Keratinocyte (primary cell): ENCODE data around the gene SLPI. TPM values are rescaled to one million over a fixed set of nuclear protein-coding genes. Genes with fewer than 3 reads are reported as not detected.

Source experiments
- DNase-seq: peaks from one replicate; pipeline ENCODE4 v3.0.0-alpha.2; 2011; ENCODE audit warnings: low read depth, missing footprints, low spot score
- FAIRE-seq: peaks from 2 replicates; lab custom pipeline; 2011; peaks lifted over from hg19 to GRCh38; lab: Jason Lieb, UNC
- H2AFZ ChIP-seq: 2 replicates; pipeline ENCODE4 v1.6.0; 2012; ENCODE audit warnings: low read length, control low read depth, inconsistent platforms; ENCODE audit not compliant: control insufficient read depth
- H3K27ac ChIP-seq: 2 replicates; pipeline ENCODE4 v1.5.1; 2011; ENCODE audit warnings: low read length; ENCODE audit not compliant: control insufficient read depth, insufficient read depth
- H3K27me3 ChIP-seq: 3 replicates; pipeline ENCODE4 v1.6.0; 2011; ENCODE audit warnings: low read length; ENCODE audit not compliant: control insufficient read depth, insufficient read depth; ENCODE audit errors: extremely low read depth
- H3K36me3 ChIP-seq, 2 experiments: 2 replicates in 1 of 2; 3 replicates in 1 of 2; pipeline ENCODE4 v1.5.1; 2011; ENCODE audit warnings: low read length in 2 of 2, mild to moderate bottlenecking in 1 of 2; ENCODE audit not compliant: control insufficient read depth in 2 of 2, insufficient read depth in 2 of 2; ENCODE audit errors: extremely low read depth in 1 of 2
- H3K4me1 ChIP-seq: 3 replicates; pipeline ENCODE4 v1.5.1; 2011; ENCODE audit warnings: low read length; ENCODE audit not compliant: control insufficient read depth, insufficient read depth; ENCODE audit errors: extremely low read depth
- H3K4me2 ChIP-seq: 3 replicates; pipeline ENCODE4 v1.6.0; 2011; ENCODE audit warnings: low read depth, low read length; ENCODE audit not compliant: control insufficient read depth, insufficient read depth; ENCODE audit errors: extremely low read depth
- H3K4me3 ChIP-seq, 3 experiments: fragments of 200-600 bp in 1 of 3; sonication (generic) in 1 of 3; 2 replicates in 2 of 3; 3 replicates in 1 of 3; pipeline ENCODE4 v1.5.1; 2011 to 2016; ENCODE audit warnings: low read length in 3 of 3, mild to moderate bottlenecking in 3 of 3, control low read depth in 2 of 3, inconsistent platforms in 1 of 3, low read depth in 1 of 3, mixed read lengths in 1 of 3, mixed run types in 1 of 3, moderate library complexity in 1 of 3; ENCODE audit not compliant: control insufficient read depth in 2 of 3, insufficient read depth in 2 of 3; ENCODE audit errors: extremely low read depth in 1 of 3
- H3K79me2 ChIP-seq: 2 replicates; pipeline ENCODE4 v1.6.0; 2012; ENCODE audit warnings: low read length; ENCODE audit not compliant: control insufficient read depth, insufficient read depth
- H3K9ac ChIP-seq: 3 replicates; pipeline ENCODE4 v1.6.0; 2011; ENCODE audit warnings: low read length; ENCODE audit not compliant: control insufficient read depth, insufficient read depth; ENCODE audit errors: extremely low read depth
- H3K9me1 ChIP-seq: 3 replicates; pipeline ENCODE4 v1.6.0; 2011; ENCODE audit warnings: low read length; ENCODE audit not compliant: control insufficient read depth, insufficient read depth; ENCODE audit errors: extremely low read depth
- H3K9me3 ChIP-seq: 2 replicates; pipeline ENCODE4 v1.5.1; 2012; ENCODE audit warnings: low read depth, low read length; ENCODE audit not compliant: control insufficient read depth
- H4K20me1 ChIP-seq: 3 replicates; pipeline ENCODE4 v1.6.0; 2011; ENCODE audit warnings: low read length; ENCODE audit not compliant: control insufficient read depth, insufficient read depth; ENCODE audit errors: extremely low read depth
- EZH2 ChIP-seq: IDR thresholded peaks from one replicate; pipeline ENCODE4 v1.6.1; 2012; ENCODE audit warnings: inconsistent platforms, mild to moderate bottlenecking, low read length, moderate library complexity
- dilution Hi-C: fragments of 300-500 bp; cut with MboI; formaldehyde crosslinking; loops from one replicate; pipeline ENCODE4 v1.7.0; 2020; ENCODE audit warnings: low sequenced_read_pairs; ENCODE audit not compliant: extremely low pct_ligation_motif_present
- polyA plus RNA-seq, 5 experiments: library from polyadenylated mRNA; depleted of rRNA in 3 of 5; stranded (reverse) in 3 of 5; stranded (forward) in 1 of 5; unstranded in 1 of 5; fragments of >200 nt; gene quantifications; 1 replicate in 1 of 5; 2 replicates in 3 of 5; 3 replicates in 1 of 5; pipeline versions ENCODE4 v1.2.1 to v1.2.3, GENCODE V29; 2011 to 2012; ENCODE audit warnings: missing spikeins in 2 of 5, low read depth in 1 of 5, low replicate concordance in 1 of 5
- TF ChIP-seq, protein P1 (sequence below), 3 experiments: IDR thresholded peaks in 1 of 3; conservative IDR thresholded peaks in 1 of 3; optimal IDR thresholded peaks in 1 of 3; 2 replicates in 2 of 3; 3 replicates in 1 of 3; pipeline versions ENCODE3 to v1.5.1; 2011; ENCODE audit warnings: low read length in 3 of 3, mild to moderate bottlenecking in 3 of 3, moderate library complexity in 2 of 3, control low read depth in 1 of 3, inconsistent platforms in 1 of 3; ENCODE audit not compliant: insufficient read depth in 2 of 3; ENCODE audit errors: extremely low read depth in 1 of 3

Gene SLPI
- polyA plus RNA-seq, 1 donor (not counting 4 experiments of a cell fraction or from before 2014, with no cell fraction given), result 262 TPM

DNA sequence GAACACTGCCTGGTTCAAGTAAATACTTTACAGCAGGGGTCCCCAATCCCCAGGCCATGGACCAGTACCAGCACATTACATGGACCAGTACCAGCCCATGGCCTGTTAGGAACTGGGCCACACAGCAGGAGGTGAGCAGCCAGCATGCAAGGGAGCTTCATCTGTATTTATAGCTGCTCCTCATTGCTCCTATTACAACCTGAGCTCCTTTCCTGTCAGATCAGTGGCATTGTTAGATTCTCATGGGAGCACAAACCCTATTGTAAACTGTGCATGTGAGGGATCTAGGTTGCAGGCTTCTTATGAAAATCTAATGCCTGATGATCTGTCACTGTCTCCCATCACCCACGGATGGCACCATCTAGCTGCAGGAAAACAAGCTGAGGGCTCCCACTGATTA is 40.3 kb upstream of the SLPI start:
- Histone ChIP-seq H2AFZ (no peak overlapping the region), H3K4me2 (no peak overlapping the region), H3K4me1 (peaks cover 3% of the 10 kb centered on the region), H3K9ac (no peak overlapping the region), H3K4me3 (no peak overlapping the region), H3K9me3 (no peaks in the 10 kb centered on the region), H3K27ac (no peak overlapping the region), H3K36me3 (no peaks in the 10 kb centered on the region), H3K79me2 (no peaks in the 10 kb centered on the region), H3K9me1 (no peaks in the 10 kb centered on the region), H4K20me1 (no peaks in the 10 kb centered on the region), H3K27me3 (peaks cover 7% of the 10 kb centered on the region)
- dilution Hi-C loops, result no loop called here
- no peak for DNase-seq
- TF ChIP-seq EZH2, result no peak
- TF ChIP-seq, protein P1, sequence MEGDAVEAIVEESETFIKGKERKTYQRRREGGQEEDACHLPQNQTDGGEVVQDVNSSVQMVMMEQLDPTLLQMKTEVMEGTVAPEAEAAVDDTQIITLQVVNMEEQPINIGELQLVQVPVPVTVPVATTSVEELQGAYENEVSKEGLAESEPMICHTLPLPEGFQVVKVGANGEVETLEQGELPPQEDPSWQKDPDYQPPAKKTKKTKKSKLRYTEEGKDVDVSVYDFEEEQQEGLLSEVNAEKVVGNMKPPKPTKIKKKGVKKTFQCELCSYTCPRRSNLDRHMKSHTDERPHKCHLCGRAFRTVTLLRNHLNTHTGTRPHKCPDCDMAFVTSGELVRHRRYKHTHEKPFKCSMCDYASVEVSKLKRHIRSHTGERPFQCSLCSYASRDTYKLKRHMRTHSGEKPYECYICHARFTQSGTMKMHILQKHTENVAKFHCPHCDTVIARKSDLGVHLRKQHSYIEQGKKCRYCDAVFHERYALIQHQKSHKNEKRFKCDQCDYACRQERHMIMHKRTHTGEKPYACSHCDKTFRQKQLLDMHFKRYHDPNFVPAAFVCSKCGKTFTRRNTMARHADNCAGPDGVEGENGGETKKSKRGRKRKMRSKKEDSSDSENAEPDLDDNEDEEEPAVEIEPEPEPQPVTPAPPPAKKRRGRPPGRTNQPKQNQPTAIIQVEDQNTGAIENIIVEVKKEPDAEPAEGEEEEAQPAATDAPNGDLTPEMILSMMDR (optimal IDR thresholded peaks at IDR 0.05 in 1 of 3, IDR thresholded peaks at IDR 0.05 in 1 of 3, conservative IDR thresholded peaks at IDR 0.05 in 1 of 3; ENCODE audit: extremely low read depth in 1 of 3, insufficient read depth in 2 of 3, low read length in 3 of 3), result no peak
- no peak for FAIRE-seq

DNA sequence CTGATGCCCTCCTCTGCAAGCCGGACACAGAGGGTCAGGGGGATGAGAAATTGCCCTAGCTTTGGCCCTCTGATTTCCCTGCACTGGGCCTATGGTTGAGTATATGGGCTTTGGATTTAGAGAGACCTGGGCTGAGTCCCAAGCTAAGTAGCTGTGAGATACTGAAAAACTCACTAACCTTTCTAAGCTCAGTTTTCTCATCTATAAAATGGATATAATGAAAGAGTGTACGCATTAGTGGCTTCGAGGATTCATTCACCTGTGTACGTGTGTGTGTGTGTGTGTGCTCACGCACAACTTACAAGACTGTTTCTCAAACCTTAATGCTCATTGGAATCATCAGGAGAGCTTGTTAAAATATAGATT is 39.6 kb upstream of the SLPI start:
- Histone ChIP-seq H3K36me3 (no peaks in the 10 kb centered on the region), H3K4me1 (peaks cover 3% of the 10 kb centered on the region), H3K27ac (no peak overlapping the region), H3K27me3 (peaks cover 7% of the 10 kb centered on the region), H3K9me3 (no peaks in the 10 kb centered on the region), H3K4me2 (peak overlapping the region; percentile 70), H3K4me3 (peak overlapping the region in 2 of 3 experiments; percentile 47 to 55), H4K20me1 (no peaks in the 10 kb centered on the region), H3K9ac (no peak overlapping the region), H3K79me2 (no peaks in the 10 kb centered on the region), H2AFZ (no peak overlapping the region), H3K9me1 (no peaks in the 10 kb centered on the region)
- TF ChIP-seq EZH2, result no peak
- TF ChIP-seq, protein P1 (optimal IDR thresholded peaks at IDR 0.05 in 1 of 3, IDR thresholded peaks at IDR 0.05 in 1 of 3, conservative IDR thresholded peaks at IDR 0.05 in 1 of 3; ENCODE audit: extremely low read depth in 1 of 3, insufficient read depth in 2 of 3, low read length in 3 of 3), result no peak
- FAIRE-seq, result no peak
- no peak for DNase-seq
- dilution Hi-C loops, result no loop called here
